Tibial artery (tissue), 4 donors: Measurements from ENCODE around the gene SHISAL1.

Experiments
- DNase-seq, 2 donors: peaks; one replicate each; pipeline ENCODE4 v3.0.0-alpha.2; 2019
- H3K27ac ChIP-seq, 2 donors: fragments of 200-600 bp; sonication (generic) in 1 of 2; 1 replicate in 1 of 2; 2 replicates in 1 of 2; pipeline ENCODE4 v1.5.1; 2018 to 2019; ENCODE audit warnings: mild to moderate bottlenecking in 1 of 2
- H3K27me3 ChIP-seq, 2 donors: fragments of 200-600 bp; sonication (generic) in 1 of 2; one replicate each; pipeline versions ENCODE4 v1.5.1 to v1.6.0; 2016 to 2019
- H3K36me3 ChIP-seq, 3 donors: fragments of 200-600 bp; sonication (generic) in 2 of 3; one replicate each; pipeline ENCODE4 v1.5.1; 2016 to 2019; ENCODE audit warnings: mild to moderate bottlenecking in 2 of 3
- H3K4me1 ChIP-seq, 4 donors: fragments of 200-600 bp; sonication (generic) in 2 of 4; 1 replicate in 3 of 4; 2 replicates in 1 of 4; pipeline ENCODE4 v1.5.1; 2016 to 2019
- H3K4me3 ChIP-seq, 2 donors: fragments of 200-600 bp; sonication (generic) in 1 of 2; 1 replicate in 1 of 2; 2 replicates in 1 of 2; pipeline ENCODE4 v1.5.1; 2018 to 2019; ENCODE audit warnings: mild to moderate bottlenecking in 2 of 2
- H3K9me3 ChIP-seq, 3 donors: fragments of 200-600 bp; sonication (generic) in 1 of 3; one replicate each; pipeline ENCODE4 v1.5.1; 2016 to 2019
- intact Hi-C: fragments of 100-400 bp; cut with DNase I; formaldehyde crosslinking; loops from one replicate; pipeline ENCODE4 v1.15.0; 2023; ENCODE audit warnings: low total_unique reads
- TF ChIP-seq, protein P1 (sequence below), 2 experiments: fragments of 200-600 bp in 1 of 2; fragments of 450-650 bp in 1 of 2; IDR thresholded peaks; one replicate each; pipeline ENCODE4 v1.5.1; 2017 to 2019; ENCODE audit warnings: antibody characterized with exemption in 2 of 2, mild to moderate bottlenecking in 1 of 2, moderate library complexity in 1 of 2

Gene SHISAL1

DNA sequence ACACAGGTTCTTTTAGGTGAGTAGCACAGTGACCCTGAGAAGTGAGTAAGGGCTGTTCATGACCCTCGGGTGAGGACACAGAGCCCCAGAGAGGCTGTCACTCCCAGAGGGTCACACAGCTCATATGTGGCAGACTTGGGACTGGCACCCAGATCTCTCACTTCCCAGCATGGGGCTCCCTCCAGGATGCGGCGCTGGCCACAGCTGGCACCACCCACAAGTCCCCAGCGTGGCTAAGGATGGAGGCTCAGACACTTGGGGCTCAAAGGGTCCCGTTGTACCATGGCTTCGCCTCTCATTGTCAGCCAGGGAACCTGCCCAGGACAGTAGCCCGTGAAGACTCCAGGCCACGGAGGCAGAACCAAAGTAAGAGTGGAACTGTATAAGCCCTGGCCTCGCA lies 6.0 kb upstream of the SHISAL1 start:
- Histone ChIP-seq H3K4me1 (no peaks in the 10 kb centered on the region), H3K27me3 (no peaks in the 10 kb centered on the region), H3K4me3 (no peak overlapping the region), H3K27ac (no peak overlapping the region), H3K9me3 (no peaks in the 10 kb centered on the region), H3K36me3 (no peaks in the 10 kb centered on the region)
- intact Hi-C loops, result no loop called here
- TF ChIP-seq, protein P1, sequence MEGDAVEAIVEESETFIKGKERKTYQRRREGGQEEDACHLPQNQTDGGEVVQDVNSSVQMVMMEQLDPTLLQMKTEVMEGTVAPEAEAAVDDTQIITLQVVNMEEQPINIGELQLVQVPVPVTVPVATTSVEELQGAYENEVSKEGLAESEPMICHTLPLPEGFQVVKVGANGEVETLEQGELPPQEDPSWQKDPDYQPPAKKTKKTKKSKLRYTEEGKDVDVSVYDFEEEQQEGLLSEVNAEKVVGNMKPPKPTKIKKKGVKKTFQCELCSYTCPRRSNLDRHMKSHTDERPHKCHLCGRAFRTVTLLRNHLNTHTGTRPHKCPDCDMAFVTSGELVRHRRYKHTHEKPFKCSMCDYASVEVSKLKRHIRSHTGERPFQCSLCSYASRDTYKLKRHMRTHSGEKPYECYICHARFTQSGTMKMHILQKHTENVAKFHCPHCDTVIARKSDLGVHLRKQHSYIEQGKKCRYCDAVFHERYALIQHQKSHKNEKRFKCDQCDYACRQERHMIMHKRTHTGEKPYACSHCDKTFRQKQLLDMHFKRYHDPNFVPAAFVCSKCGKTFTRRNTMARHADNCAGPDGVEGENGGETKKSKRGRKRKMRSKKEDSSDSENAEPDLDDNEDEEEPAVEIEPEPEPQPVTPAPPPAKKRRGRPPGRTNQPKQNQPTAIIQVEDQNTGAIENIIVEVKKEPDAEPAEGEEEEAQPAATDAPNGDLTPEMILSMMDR (IDR thresholded peaks at IDR 0.05), result no peak
- DNase-seq, result no peak

DNA sequence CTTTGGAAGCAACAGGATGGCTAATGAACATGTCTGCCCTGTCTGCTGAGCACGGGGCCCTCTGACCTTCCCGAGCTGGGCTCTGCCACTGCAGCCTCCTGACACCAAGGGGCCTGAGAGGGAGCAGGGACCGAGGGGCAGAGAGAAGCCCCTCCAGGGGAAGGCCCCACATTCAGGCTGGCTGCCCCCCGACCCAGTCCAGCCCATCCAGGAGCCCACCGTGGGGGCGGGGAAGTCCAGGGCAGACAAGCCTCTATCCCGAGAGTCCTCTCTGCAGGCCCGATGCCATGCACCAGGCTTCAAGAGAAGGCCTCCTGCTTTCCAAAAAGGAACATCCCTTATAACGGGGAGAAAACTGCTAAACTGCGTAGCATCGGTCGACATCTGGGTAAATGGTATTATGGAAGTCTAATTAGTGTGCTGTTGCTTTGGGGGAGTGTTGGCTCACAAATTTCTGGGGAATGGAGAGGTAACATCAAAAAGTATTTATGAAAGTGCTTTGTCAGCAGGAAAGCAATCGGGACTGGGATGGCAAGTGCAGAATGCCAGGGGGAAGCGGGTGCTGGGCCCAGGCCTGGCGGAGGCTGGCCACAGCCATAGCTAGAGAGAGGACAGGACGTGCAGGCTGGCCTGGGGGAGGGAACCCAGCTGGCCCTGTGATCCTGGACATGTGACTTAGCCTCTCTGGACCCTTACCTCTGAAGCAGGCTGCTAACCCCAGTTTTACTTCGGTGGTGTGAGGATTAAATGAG lies 5.3 kb upstream of the SHISAL1 start:
- no peak for DNase-seq
- Histone ChIP-seq H3K27me3 (no peaks in the 10 kb centered on the region), H3K4me3 (no peak overlapping the region), H3K9me3 (no peaks in the 10 kb centered on the region), H3K4me1 (no peaks in the 10 kb centered on the region), H3K36me3 (no peaks in the 10 kb centered on the region), H3K27ac (no peak overlapping the region)
- TF ChIP-seq, protein P1 (IDR thresholded peaks at IDR 0.05), result no peak
- intact Hi-C loops, result no loop called here

DNA sequence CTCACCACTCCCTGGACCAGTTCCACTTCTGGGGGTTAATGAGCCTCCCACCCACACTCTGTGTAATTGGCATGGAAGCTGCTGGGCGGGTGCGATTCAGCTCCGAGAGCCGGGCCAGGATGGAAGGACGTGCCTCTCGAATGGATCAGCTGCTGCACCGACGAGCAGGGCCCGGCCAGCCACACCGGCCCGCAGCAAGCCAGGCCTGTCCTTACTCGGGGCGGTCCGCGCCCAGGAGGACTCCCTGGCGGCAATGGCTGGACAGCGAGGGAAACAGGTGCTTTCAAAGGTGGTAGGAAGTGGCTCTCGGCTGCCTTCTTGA lies 4.3 kb upstream of the SHISAL1 start:
- TF ChIP-seq, protein P1 (IDR thresholded peaks at IDR 0.05), result no peak
- Histone ChIP-seq H3K4me3 (no peak overlapping the region), H3K27ac (no peak overlapping the region), H3K4me1 (no peaks in the 10 kb centered on the region), H3K27me3 (peaks cover 0 to 4% of the 10 kb centered on the region in 2 donors), H3K9me3 (no peaks in the 10 kb centered on the region), H3K36me3 (no peaks in the 10 kb centered on the region)
- no peak for DNase-seq
- intact Hi-C loops, result no loop called here

- H3K4me1 ChIP-seq, result no peaks in the 10 kb centered on the region
- DNase-seq, result no peak
- peaks cover 0 to 4% of the 10 kb centered on the region in 2 donors for H3K27me3 ChIP-seq
- no peaks in the 10 kb centered on the region for H3K9me3 ChIP-seq
- no peaks in the 10 kb centered on the region for H3K36me3 ChIP-seq
- TF ChIP-seq, protein P1 (IDR thresholded peaks at IDR 0.05), result no peak
- H3K27ac ChIP-seq, result no peak overlapping the region
- intact Hi-C loops, result no loop called here
- H3K4me3 ChIP-seq, result no peak overlapping the region
Observed at GRCh38 chr22:44316393-44317122, 3.8 kb upstream of the SHISAL1 start.

DNA sequence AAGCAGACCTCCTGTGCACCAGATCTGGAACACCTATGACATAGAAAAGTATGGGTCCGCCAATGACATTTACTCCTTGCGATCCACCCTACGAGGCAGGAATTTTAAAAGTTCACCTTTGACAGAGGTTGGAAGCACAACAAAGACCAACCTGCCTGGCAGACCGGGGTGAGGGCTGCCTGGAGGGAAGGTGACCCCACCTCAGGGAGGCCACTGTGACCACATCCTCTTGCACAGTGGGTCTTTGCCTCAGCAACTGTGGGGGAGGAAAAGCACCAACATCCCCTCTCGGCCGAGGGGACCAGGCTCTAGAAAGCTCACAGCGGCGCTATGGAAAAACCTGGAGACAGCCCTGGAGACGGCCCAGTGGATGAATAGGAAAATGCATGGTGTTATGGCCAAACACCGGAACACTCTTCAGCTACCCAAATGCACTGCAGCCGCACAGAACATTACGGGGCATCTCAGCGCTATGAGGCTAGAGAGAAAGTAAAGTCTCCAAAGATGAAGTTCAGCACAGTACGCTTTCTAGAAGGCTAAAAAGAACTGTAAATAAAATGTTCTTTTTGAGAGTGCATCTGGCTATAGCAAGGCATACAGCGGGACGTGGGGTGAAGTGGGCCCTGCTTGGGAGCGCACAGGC lies 1.8 kb upstream of the SHISAL1 start:
- no peak overlapping the region for H3K4me3 ChIP-seq
- no peak for DNase-seq
- H3K4me1 ChIP-seq, result no peaks in the 10 kb centered on the region
- peaks cover 0 to 4% of the 10 kb centered on the region in 2 donors for H3K27me3 ChIP-seq
- intact Hi-C loops, result no loop called here
- no peaks in the 10 kb centered on the region for H3K36me3 ChIP-seq
- no peak overlapping the region for H3K27ac ChIP-seq
- TF ChIP-seq, protein P1 (IDR thresholded peaks at IDR 0.05), result no peak
- H3K9me3 ChIP-seq, result no peaks in the 10 kb centered on the region
